Measurements from ENCODE around the gene PAX3.

- no peak for TF ChIP-seq NCOR1 (IDR thresholded peaks at IDR 0.05; ENCODE audit: borderline replicate concordance, low read length)
- no peak for TF ChIP-seq CEBPB (IDR thresholded peaks at IDR 0.05; ENCODE audit: borderline replicate concordance, low read depth, low read length)
- TF ChIP-seq ZBTB2 (CRISPR knock-in tag; IDR thresholded peaks at IDR 0.05; ENCODE audit: low read depth), result no peak
- TF ChIP-seq, protein P1, sequence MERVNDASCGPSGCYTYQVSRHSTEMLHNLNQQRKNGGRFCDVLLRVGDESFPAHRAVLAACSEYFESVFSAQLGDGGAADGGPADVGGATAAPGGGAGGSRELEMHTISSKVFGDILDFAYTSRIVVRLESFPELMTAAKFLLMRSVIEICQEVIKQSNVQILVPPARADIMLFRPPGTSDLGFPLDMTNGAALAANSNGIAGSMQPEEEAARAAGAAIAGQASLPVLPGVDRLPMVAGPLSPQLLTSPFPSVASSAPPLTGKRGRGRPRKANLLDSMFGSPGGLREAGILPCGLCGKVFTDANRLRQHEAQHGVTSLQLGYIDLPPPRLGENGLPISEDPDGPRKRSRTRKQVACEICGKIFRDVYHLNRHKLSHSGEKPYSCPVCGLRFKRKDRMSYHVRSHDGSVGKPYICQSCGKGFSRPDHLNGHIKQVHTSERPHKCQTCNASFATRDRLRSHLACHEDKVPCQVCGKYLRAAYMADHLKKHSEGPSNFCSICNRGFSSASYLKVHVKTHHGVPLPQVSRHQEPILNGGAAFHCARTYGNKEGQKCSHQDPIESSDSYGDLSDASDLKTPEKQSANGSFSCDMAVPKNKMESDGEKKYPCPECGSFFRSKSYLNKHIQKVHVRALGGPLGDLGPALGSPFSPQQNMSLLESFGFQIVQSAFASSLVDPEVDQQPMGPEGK (CRISPR knock-in tag; IDR thresholded peaks at IDR 0.05), result no peak
- TF ChIP-seq POLR2A (IDR thresholded peaks at IDR 0.05; ENCODE audit: insufficient read depth in 1 of 2, low read depth in 2 of 2, low read length in 2 of 2), result no peak
Observed at GRCh38 chr2:222270396-222270795, 28.4 kb downstream of the PAX3 start.
